ENCODE measurements around the gene STMN3. TPM values are rescaled to one million over a fixed set of nuclear protein-coding genes. Genes with fewer than 3 reads are reported as not detected.
"Not testable (repeated sequence)": the region's sequence is repeated elsewhere in the genome, so short reads cannot be mapped to it uniquely, and the experiment has no call there.

Gene STMN3
- total and polyA plus RNA-seq, 3 donors from 2014 or later, result 8.4 to 16.5 (median 15.1) TPM

GRCh38 chr20:63636752-63637628 lies 16.2 kb downstream of the STMN3 start:
- no peaks in the 10 kb centered on the region for H3K36me3 ChIP-seq (ENCODE audit: low read depth, missing control alignments)
- no peaks in the 10 kb centered on the region for H3K9me3 ChIP-seq
- H3K27me3 ChIP-seq, result no peaks in the 10 kb centered on the region
- no peaks in the 10 kb centered on the region for H3K4me1 ChIP-seq
- TF ChIP-seq POLR2A (IDR thresholded peaks at IDR 0.05) (no peak), CTCF (IDR thresholded peaks at IDR 0.05) (no peak)
- no peak overlapping the region for H3K4me3 ChIP-seq
- H3K27ac ChIP-seq, result no peak overlapping the region
- WGBS, 2 donors, result 74 to 81% methylated on average over 18 to 19 of the region's 19 CpGs
- intact Hi-C loops (cut with DNase I; ENCODE audit: low total_unique reads), result no loop called here
- no peak for DNase-seq

GRCh38 chr20:63635431-63636141 lies 17.6 kb downstream of the STMN3 start:
- Histone ChIP-seq H3K9me3 (no peaks in the 10 kb centered on the region), H3K27ac (no peak overlapping the region), H3K36me3 (ENCODE audit: low read depth, missing control alignments) (no peaks in the 10 kb centered on the region), H3K4me1 (no peaks in the 10 kb centered on the region), H3K4me3 (no peak overlapping the region), H3K27me3 (no peaks in the 10 kb centered on the region)
- DNase-seq, result no peak
- TF ChIP-seq CTCF (IDR thresholded peaks at IDR 0.05), result no peak
- TF ChIP-seq POLR2A (IDR thresholded peaks at IDR 0.05), result no peak
- 76 to 84% methylated on average over 12 to 15 of the region's 15 CpGs for WGBS, 2 donors
- intact Hi-C loops (cut with DNase I; ENCODE audit: low total_unique reads), result no loop called here

- H3K27ac ChIP-seq, result no peak overlapping the region
- intact Hi-C loops (cut with DNase I; ENCODE audit: low total_unique reads), result no loop called here
- H3K36me3 ChIP-seq (ENCODE audit: low read depth, missing control alignments), result no peaks in the 10 kb centered on the region
- H3K4me1 ChIP-seq, result peaks cover 4% of the 10 kb centered on the region
- H3K4me3 ChIP-seq, result no peak overlapping the region
- H3K27me3 ChIP-seq, result no peaks in the 10 kb centered on the region
- 85 to 87% methylated on average over 9 of the region's 9 CpGs for WGBS, 2 donors
- no peaks in the 10 kb centered on the region for H3K9me3 ChIP-seq
- no peak for DNase-seq
- no peak for TF ChIP-seq POLR2A (IDR thresholded peaks at IDR 0.05)
- no peak for TF ChIP-seq CTCF (IDR thresholded peaks at IDR 0.05)
Observed at GRCh38 chr20:63633732-63634131, 19.5 kb downstream of the STMN3 start.

- H3K36me3 ChIP-seq (ENCODE audit: low read depth, missing control alignments); H3K27me3 ChIP-seq; H3K4me3 ChIP-seq; H3K9me3 ChIP-seq; intact Hi-C loops (cut with DNase I; ENCODE audit: low total_unique reads): not testable (repeated sequence)
- H3K4me1 ChIP-seq, result peaks cover 15% of the 10 kb centered on the region
- peak; percentile 48 for DNase-seq
- WGBS, 2 donors, result 55 to 58% methylated on average over 10 of the region's 10 CpGs
- peak overlapping the region in 1 of 2 donors; percentile 50 for H3K27ac ChIP-seq
Observed at GRCh38 chr20:63631426-63631825, 21.8 kb downstream of the STMN3 start.

- H3K36me3 ChIP-seq (ENCODE audit: low read depth, missing control alignments); H3K27me3 ChIP-seq; H3K4me3 ChIP-seq; H3K9me3 ChIP-seq; DNase-seq; intact Hi-C loops (cut with DNase I; ENCODE audit: low total_unique reads): not testable (repeated sequence)
- Histone ChIP-seq H3K27ac (peak overlapping the region in 1 of 2 donors; percentile 50), H3K4me1 (peaks cover 16% of the 10 kb centered on the region)
- 87 to 91% methylated on average over 6 of the region's 6 CpGs for WGBS, 2 donors
Observed at GRCh38 chr20:63630956-63631355, 22.3 kb downstream of the STMN3 start.

Data from testis (tissue), 3 donors.